Adrenal gland (tissue), 12 donors: Measurements from ENCODE around the gene THSD4. TPM values are rescaled to one million over a fixed set of nuclear protein-coding genes. Genes with fewer than 3 reads are reported as not detected.

ENCODE experiments used
- DNase-seq, 7 donors: peaks; one replicate each; pipeline ENCODE4 v3.0.0-alpha.2; 2019 to 2020
- H3K27ac ChIP-seq, 5 donors: fragments of 200-600 bp; sonication (generic) in 4 of 5; 1 replicate in 3 of 5; 2 replicates in 2 of 5; pipeline versions ENCODE4 v1.5.1 to v1.8.0; 2016 to 2020; ENCODE audit warnings: mild to moderate bottlenecking in 1 of 5
- H3K27me3 ChIP-seq: fragments of 200-600 bp; 2 replicates; pipeline ENCODE4 v1.8.0; 2021
- H3K36me3 ChIP-seq, 2 donors: fragments of 200-600 bp; replicated peaks in 1 of 2; 1 replicate in 1 of 2; 2 replicates in 1 of 2; pipeline versions ENCODE4 v1.5.1 to v1.8.0; 2018 to 2022
- H3K4me1 ChIP-seq, 2 donors: fragments of 200-600 bp; replicated peaks in 1 of 2; 1 replicate in 1 of 2; 2 replicates in 1 of 2; pipeline versions ENCODE4 v1.5.1 to v1.8.0; 2018 to 2021
- H3K4me3 ChIP-seq, 4 donors: fragments of 200-600 bp; sonication (generic) in 3 of 4; one replicate each; pipeline ENCODE4 v1.5.1; 2016 to 2018
- H3K9me3 ChIP-seq, 3 donors: fragments of 200-600 bp; sonication (generic) in 1 of 3; replicated peaks in 1 of 3; 1 replicate in 2 of 3; 2 replicates in 1 of 3; pipeline versions ENCODE4 v1.5.1 to v1.8.0; 2016 to 2021
- CTCF ChIP-seq, 6 experiments: fragments of 450-650 bp in 4 of 6; fragments of 200-600 bp in 2 of 6; sonication (generic) in 1 of 6; IDR thresholded peaks; 1 replicate in 5 of 6; 2 replicates in 1 of 6; pipeline versions ENCODE4 v1.5.1 to v1.8.0; 2016 to 2021; ENCODE audit warnings: antibody characterized with exemption in 6 of 6, mild to moderate bottlenecking in 2 of 6, moderate library complexity in 1 of 6
- POLR2A ChIP-seq, 2 donors: fragments of 450-650 bp; IDR thresholded peaks; one replicate each; pipeline ENCODE4 v1.6.1; 2017; ENCODE audit warnings: antibody characterized with exemption in 2 of 2, mild to moderate bottlenecking in 2 of 2, moderate library complexity in 1 of 2
- WGBS, 4 donors: extraction: QIAGEN DNeasy Blood & Tissue Kit in 2 of 4; methylation state at CpG; one replicate each; pipeline versions ENCODE4 v1.1.5 to v1.1.7; 2013 to 2017; 5-methylcytosine and 5-hydroxymethylcytosine counted together
- intact Hi-C, 2 donors: fragments of 100-400 bp; cut with DNase I; formaldehyde crosslinking; loops; one replicate each; pipeline versions ENCODE4 v1.14.1 to v1.15.0; 2022 to 2023
- polyA plus RNA-seq, 3 donors: library from polyadenylated mRNA; stranded (reverse); fragments of 200-250 nt in 2 of 3; fragments of 350-450 nt in 1 of 3; fragmentation: Illumina TruSeq in 1 of 3; extraction: RNeasy Lipid Tissue Mini Kit (QIAGEN cat#74804) in 1 of 3; gene quantifications; one replicate each; pipeline ENCODE4 v1.2.3, GENCODE V29; 2013 to 2014
- total RNA-seq, 9 donors: library from RNA; depleted of rRNA in 4 of 9; stranded (reverse); fragments of >200 nt in 4 of 9; fragments of 120-200 nt in 1 of 9; fragmentation: NEBNext Ultra II Directional in 1 of 9; extraction: Animal tissue kit (Norgen Biotek cat#: 25700) in 1 of 9; gene quantifications; one replicate each; pipeline versions ENCODE4 v1.1.0 to v1.2.4, GENCODE V29; 2013 to 2023
- donor health status: healthy with polysubstance abuse.
- donor health status: Bipolar disorder and iron deficiency.
- donor health status: DM: yes; HTN: yes; CAD: no.
- donor health status: DM: no; HTN: no; CAD: no.
- donor health status: DM: no; HTN: no; CAD: no.
- donor health status: DM: yes; HTN: yes; CAD: no.

Gene THSD4
- total and polyA plus RNA-seq, 12 donors: 5.3 to 53.2 (median 23.2) TPM

GRCh38 chr15:71746719-71747118 is 631.4 kb downstream of the THSD4 start:
- 93 to 96% (median 96%) methylated on average over 15 to 17 of the region's 17 CpGs for WGBS, 4 donors
- no peak for TF ChIP-seq POLR2A (IDR thresholded peaks at IDR 0.05)
- no peak for TF ChIP-seq CTCF (IDR thresholded peaks at IDR 0.05)
- H3K9me3 ChIP-seq: no peaks in the 10 kb centered on the region
- H3K4me1 ChIP-seq: peaks cover 0 to 6% of the 10 kb centered on the region in 2 donors
- no peaks in the 10 kb centered on the region for H3K27me3 ChIP-seq
- DNase-seq: no peak
- no peak overlapping the region for H3K27ac ChIP-seq
- no peaks in the 10 kb centered on the region for H3K36me3 ChIP-seq
- no peak overlapping the region for H3K4me3 ChIP-seq
- intact Hi-C loops: loop anchor here (10.0 kb wide), 2 partner anchors 58 to 408 kb away; no protein-coding TSS in a partner anchor

- TF ChIP-seq CTCF (IDR thresholded peaks at IDR 0.05): no peak
- no peak for TF ChIP-seq POLR2A (IDR thresholded peaks at IDR 0.05)
- WGBS, 4 donors: 57 to 66% (median 61%) methylated on average over 11 to 12 of the region's 12 CpGs
- Histone ChIP-seq H3K4me1 (peaks cover 0 to 6% of the 10 kb centered on the region in 2 donors), H3K27me3 (no peaks in the 10 kb centered on the region), H3K27ac (no peak overlapping the region), H3K4me3 (no peak overlapping the region), H3K36me3 (no peaks in the 10 kb centered on the region), H3K9me3 (no peaks in the 10 kb centered on the region)
- DNase-seq: peak; percentile 39 to 78 (median 60)
- intact Hi-C loops: loop anchor here (10.0 kb wide), 2 partner anchors 57 to 407 kb away; no protein-coding TSS in a partner anchor
Measured at GRCh38 chr15:71747128-71748083, 632.1 kb downstream of the THSD4 start.

- H3K4me3 ChIP-seq: no peak overlapping the region
- no peaks in the 10 kb centered on the region for H3K9me3 ChIP-seq
- DNase-seq: no peak
- intact Hi-C loops: loop anchor here (10.0 kb wide), 2 partner anchors 56 to 406 kb away; no protein-coding TSS in a partner anchor
- TF ChIP-seq POLR2A (IDR thresholded peaks at IDR 0.05) (no peak), CTCF (IDR thresholded peaks at IDR 0.05) (no peak)
- 85 to 96% (median 91%) methylated on average over 12 to 16 of the region's 16 CpGs for WGBS, 4 donors
- H3K4me1 ChIP-seq: peaks cover 5 to 6% of the 10 kb centered on the region in 2 donors
- H3K27ac ChIP-seq: no peak overlapping the region
- no peaks in the 10 kb centered on the region for H3K36me3 ChIP-seq
- H3K27me3 ChIP-seq: no peaks in the 10 kb centered on the region
Measured at GRCh38 chr15:71748293-71748718, 633.0 kb downstream of the THSD4 start.

GRCh38 chr15:71749500-71749899 is 634.2 kb downstream of the THSD4 start:
- Histone ChIP-seq H3K36me3 (no peaks in the 10 kb centered on the region), H3K27ac (no peak overlapping the region), H3K4me3 (no peak overlapping the region), H3K27me3 (no peaks in the 10 kb centered on the region), H3K9me3 (no peaks in the 10 kb centered on the region), H3K4me1 (peaks cover 5 to 6% of the 10 kb centered on the region in 2 donors)
- 94 to 98% (median 96%) methylated on average over 13 to 14 of the region's 14 CpGs for WGBS, 4 donors
- DNase-seq: no peak
- TF ChIP-seq POLR2A (IDR thresholded peaks at IDR 0.05) (no peak), CTCF (IDR thresholded peaks at IDR 0.05) (no peak)
- intact Hi-C loops: loop anchor here (10.0 kb wide), 2 partner anchors 55 to 405 kb away; no protein-coding TSS in a partner anchor
